Sciatic nerve (tissue), 2 donors: ENCODE measurements around the gene GRIK4. TPM values are rescaled to one million over a fixed set of nuclear protein-coding genes. Genes with fewer than 3 reads are reported as not detected.
"Not testable (repeated sequence)": the region's sequence is repeated elsewhere in the genome, so short reads cannot be mapped to it uniquely, and the experiment has no call there.

Experiments
- ATAC-seq: fragments of 200-7000 bp; cut with Tn5 transposase; one replicate; pipeline ENCODE4 v1.9.1; 2020; ENCODE audit warnings: mild to moderate bottlenecking, moderate library complexity
- DNase-seq: peaks from one replicate; pipeline ENCODE4 v3.0.0-alpha.2; 2020; ENCODE audit warnings: low spot score
- intact Hi-C: fragments of 100-400 bp; cut with DNase I; formaldehyde crosslinking; loops from one replicate; pipeline ENCODE4 v1.14.2; 2022
- total RNA-seq: library from RNA; stranded (reverse); fragmentation: NEBNext Ultra II Directional; extraction: Animal tissue kit (Norgen Biotek cat#: 25700); gene quantifications from one replicate; pipeline ENCODE4 v1.2.1, GENCODE V29; 2021
- donor health status: DM: no; HTN: no; CAD: no.
- donor health status: DM: no; HTN: no; CAD: no.

Gene GRIK4
- total RNA-seq = 0.27 TPM

GRCh38 chr11:120511116-120511819, at the start of gene GRIK4:
GRIK4 (plus strand) TSS chr11:120511748; CDS start chr11:120660319, 148,571 bp downstream.
- DNase-seq (peak; percentile 93), ATAC-seq (peak; percentile 93)
- intact Hi-C loops = loop anchor here (5.0 to 10.0 kb wide), 4 partner anchors 171 to 604 kb away; no protein-coding TSS in a partner anchor

GRCh38 chr11:120462825-120463224, 48.7 kb upstream of the GRIK4 start:
- intact Hi-C loops = no loop called here
- no peak for ATAC-seq
- DNase-seq = no peak

GRCh38 chr11:120465921-120466534, 45.5 kb upstream of the GRIK4 start:
- intact Hi-C loops = no loop called here
- DNase-seq (no peak), ATAC-seq (no peak)

- no peak for DNase-seq
- intact Hi-C loops = no loop called here
- no peak for ATAC-seq
These were observed 43.9 kb upstream of the GRIK4 start for GRCh38 chr11:120467627-120468026.

- intact Hi-C loops = no loop called here
- ATAC-seq (no peak), DNase-seq (no peak)
These were observed 40.4 kb upstream of the GRIK4 start for GRCh38 chr11:120471131-120471530.

- no peak for ATAC-seq
- intact Hi-C loops = no loop called here
These were observed 39.6 kb upstream of the GRIK4 start for GRCh38 chr11:120471994-120472393.

GRCh38 chr11:120473503-120473902, 38.0 kb upstream of the GRIK4 start:
- no peak for ATAC-seq
- DNase-seq = no peak
- intact Hi-C loops = no loop called here

More at GRCh38 chr11:120471994-120472393, 39.6 kb upstream of the GRIK4 start:
- DNase-seq = no peak

- intact Hi-C loops = no loop called here
- ATAC-seq = no peak
These were observed 29.4 kb upstream of the GRIK4 start for GRCh38 chr11:120482149-120482548.

GRCh38 chr11:120484722-120485121, 26.8 kb upstream of the GRIK4 start:
- intact Hi-C loops = no loop called here
- DNase-seq (no peak), ATAC-seq (no peak)

More at GRCh38 chr11:120482149-120482548, 29.4 kb upstream of the GRIK4 start:
- DNase-seq = no peak

- intact Hi-C loops = no loop called here
- ATAC-seq = no peak
These were observed 25.4 kb upstream of the GRIK4 start for GRCh38 chr11:120486138-120486537.

GRCh38 chr11:120489799-120490198, 21.7 kb upstream of the GRIK4 start:
- intact Hi-C loops = no loop called here
- ATAC-seq (no peak), DNase-seq (no peak)

More at GRCh38 chr11:120486138-120486537, 25.4 kb upstream of the GRIK4 start:
- DNase-seq = no peak

GRCh38 chr11:120492486-120492885, 19.1 kb upstream of the GRIK4 start:
- DNase-seq (no peak), ATAC-seq (no peak)
- intact Hi-C loops = no loop called here

- DNase-seq (no peak), ATAC-seq (no peak)
- intact Hi-C loops = no loop called here
These were observed 17.0 kb upstream of the GRIK4 start for GRCh38 chr11:120494595-120494994.

- ATAC-seq = no peak
- intact Hi-C loops = no loop called here
- no peak for DNase-seq
These were observed 12.5 kb upstream of the GRIK4 start for GRCh38 chr11:120499088-120499487.

- intact Hi-C loops = no loop called here
- no peak for DNase-seq
- ATAC-seq = no peak
These were observed 11.7 kb upstream of the GRIK4 start for GRCh38 chr11:120499859-120500258.

GRCh38 chr11:120500414-120501071, 11.0 kb upstream of the GRIK4 start:
- DNase-seq = no peak
- intact Hi-C loops = no loop called here
- peak; percentile 41 for ATAC-seq

- intact Hi-C loops = no loop called here
- DNase-seq (no peak), ATAC-seq (no peak)
These were observed 10.1 kb upstream of the GRIK4 start for GRCh38 chr11:120501440-120501839.

GRCh38 chr11:120501976-120502755, 9.4 kb upstream of the GRIK4 start:
- intact Hi-C loops = no loop called here
- ATAC-seq (no peak), DNase-seq (no peak)

- intact Hi-C loops, DNase-seq, ATAC-seq: not testable (repeated sequence)
These were observed 8.0 kb upstream of the GRIK4 start for GRCh38 chr11:120503529-120503928.
